GM18505 (cell line): ENCODE measurements around the gene NF1.

ENCODE experiments used
- ATAC-seq: cut with Tn5 transposase; IDR thresholded peaks from one replicate; pipeline ENCODE4 v1.9.1; 2021; ENCODE audit not compliant: unreplicated experiment
- POLR2A ChIP-seq: IDR thresholded peaks from 4 replicates; pipeline ENCODE4 v1.6.1; 2011; ENCODE audit warnings: borderline replicate concordance; ENCODE audit not compliant: insufficient read depth, insufficient read length; ENCODE audit errors: extremely low read depth

Gene NF1

DNA sequence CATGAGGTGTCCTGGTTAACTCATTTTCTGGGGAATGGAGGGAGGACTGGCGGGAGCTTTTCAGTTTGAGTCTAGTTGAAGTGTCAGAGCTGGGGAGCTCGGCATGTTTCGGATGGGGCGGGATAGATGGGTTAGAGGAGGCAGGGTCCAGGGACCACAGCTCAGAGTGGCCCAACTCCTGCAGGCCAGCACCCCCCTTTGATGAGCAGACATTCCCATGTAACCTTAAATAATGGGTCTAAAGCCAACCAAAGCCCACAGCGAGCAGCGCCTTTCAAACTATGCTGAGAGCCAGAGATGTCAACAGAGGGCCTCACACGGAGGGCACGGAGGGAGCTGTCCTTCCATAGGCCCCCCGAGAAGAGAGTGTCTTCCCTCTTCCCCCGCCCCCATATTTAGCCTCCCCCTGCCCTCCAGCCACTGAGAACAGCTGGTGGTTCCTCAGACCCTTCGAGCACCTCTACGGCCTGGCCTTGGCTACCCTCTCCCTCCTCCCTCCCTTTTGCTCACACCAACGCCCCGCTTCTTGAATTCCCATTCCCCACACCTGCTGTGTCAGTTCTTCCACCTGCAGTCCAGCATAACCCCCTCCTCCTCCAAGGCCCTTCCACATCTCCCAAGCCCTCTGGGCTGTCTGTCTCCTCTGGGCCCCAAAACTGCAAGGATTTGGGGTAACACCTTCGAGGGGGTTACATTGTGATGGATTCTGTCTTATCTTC, 318.5 kb downstream of the NF1 start:
- TF ChIP-seq POLR2A = no peak
- ATAC-seq = no peak

DNA sequence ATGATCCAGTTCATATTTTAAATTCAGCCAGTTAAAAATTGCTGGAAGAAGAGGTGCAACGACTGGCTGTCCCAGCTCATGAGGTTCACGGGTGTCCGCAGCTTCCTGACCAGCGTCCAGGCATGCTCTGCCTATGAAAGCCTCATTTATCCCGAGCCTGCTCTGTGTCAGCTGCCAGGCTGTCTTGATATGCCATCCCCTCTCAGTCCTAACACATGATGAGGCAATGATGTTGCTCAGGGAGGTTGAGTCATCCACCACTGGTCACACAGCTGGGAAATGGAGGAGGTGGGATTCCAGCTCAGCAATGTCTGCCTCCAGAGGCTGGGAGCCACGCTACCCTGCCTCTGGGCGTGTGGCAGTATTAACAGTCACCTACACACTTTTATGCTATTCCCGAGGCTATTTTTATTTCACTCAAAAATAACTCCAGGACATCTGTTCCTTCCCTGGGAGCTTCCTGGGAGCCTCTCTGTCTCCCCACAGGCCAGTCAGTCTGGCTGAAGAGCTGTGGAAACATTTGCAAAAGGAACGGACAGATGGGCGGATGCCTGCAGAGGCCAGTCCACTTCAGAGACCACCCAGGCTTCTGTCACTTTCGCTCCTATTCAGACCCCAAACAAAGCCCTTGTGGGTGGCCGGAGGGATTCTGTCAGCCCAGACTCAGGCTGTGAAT, 319.2 kb downstream of the NF1 start:
- no peak for TF ChIP-seq POLR2A
- ATAC-seq = no peak

DNA sequence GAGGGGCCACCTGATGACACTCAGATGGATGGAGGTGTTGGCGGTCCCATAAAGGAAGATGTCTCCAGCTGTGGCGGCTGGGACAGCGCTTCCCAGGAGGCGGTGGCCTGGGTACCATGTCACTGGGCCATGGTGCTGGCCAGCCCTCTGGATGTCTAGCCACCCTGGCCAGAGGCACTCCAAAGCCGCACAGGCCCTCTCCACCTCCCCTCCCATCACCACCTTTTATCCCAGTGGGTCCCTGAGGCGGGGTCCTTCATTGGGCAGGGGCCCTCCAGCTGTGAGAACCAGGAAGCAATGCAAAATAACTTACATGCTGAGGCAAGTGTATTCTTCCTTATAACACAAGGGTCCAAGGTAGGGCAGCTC, 319.8 kb downstream of the NF1 start:
- no peak for ATAC-seq
- no peak for TF ChIP-seq POLR2A

DNA sequence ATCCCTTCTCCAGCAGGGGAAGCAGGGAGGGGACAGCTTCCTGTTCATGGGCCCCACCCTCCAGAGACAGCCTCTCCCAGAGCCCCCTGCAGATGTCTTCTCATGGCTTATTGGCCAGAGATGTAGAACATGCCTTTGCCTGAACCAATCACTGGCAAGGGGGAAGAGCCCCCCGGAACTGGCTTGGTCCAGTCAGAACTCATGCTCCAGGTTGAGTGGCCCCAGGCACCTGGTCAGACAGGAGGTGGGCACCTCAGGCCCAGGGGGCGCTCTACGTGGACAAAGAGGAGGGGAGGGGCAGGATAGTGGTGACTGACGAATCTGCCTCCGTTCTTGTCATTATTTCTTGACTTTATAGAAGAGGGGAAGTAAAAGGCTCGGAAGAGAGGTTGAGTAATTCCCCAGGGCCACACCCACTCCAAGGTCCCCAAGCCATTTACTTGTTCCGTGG, 320.3 kb downstream of the NF1 start:
- no peak for ATAC-seq
- TF ChIP-seq POLR2A = no peak

DNA sequence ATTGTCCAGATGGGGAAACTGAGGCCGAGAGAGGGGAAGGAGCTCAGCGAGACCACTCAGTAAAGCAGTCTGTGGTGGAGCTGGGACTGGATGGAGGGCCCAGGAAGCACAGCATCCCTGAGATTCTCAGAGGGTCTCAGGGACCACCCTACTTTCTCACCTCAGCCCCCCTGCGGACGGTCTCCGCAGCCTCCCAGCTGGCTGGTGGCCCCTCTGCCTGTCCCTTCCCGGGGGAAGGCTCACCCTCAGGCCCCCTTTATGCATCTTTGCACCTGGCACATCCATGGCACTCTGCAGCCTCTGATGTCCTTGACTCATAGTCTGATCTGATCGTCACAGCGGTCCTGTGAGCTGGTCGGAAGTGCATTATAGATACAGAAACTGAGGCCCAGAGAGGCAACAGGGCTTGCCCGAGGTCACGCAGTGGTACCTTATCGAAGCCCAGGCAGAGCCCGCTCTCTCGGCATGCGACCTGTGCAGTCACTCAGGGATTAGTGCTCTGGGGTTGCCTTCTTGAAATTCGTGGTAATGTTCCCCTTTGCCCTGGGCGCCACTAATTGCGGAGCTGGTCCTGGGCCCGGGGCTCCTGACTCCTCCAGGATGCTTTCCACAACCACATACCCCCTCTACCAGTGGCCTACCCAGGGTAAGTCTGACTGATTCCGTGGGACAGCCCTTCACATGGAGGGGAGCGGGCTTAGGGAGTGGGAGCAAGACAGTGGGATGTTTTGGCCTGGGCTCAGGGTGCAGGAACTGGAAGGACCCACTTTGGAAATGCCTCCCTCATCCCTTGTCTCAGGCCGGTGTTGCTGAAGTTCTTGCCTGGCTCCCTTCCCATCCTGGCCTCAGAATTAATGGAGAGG, 321.1 kb downstream of the NF1 start:
- no peak for TF ChIP-seq POLR2A
- no peak for ATAC-seq

DNA sequence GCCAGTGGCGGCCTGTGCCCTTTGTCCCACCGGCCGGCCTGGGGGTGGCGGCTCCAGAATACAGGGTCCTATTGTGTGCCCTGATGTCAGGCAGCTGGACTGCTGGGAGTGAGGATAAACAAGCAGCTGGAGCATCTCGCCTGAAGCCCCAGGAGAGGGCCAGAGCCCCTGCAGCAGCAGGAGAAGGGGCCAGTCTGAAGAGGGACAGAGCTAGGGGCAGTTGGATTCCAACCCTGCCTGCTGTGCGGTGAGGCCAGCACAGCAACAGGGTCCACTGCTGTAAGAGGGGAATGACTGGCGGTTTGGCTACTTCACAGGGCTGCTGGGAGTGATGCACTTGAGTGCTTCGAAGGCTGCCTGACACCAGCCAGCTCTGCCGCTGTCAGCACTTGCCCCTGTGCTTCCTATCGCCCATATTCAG, 321.7 kb downstream of the NF1 start:
- TF ChIP-seq POLR2A = no peak
- no peak for ATAC-seq

DNA sequence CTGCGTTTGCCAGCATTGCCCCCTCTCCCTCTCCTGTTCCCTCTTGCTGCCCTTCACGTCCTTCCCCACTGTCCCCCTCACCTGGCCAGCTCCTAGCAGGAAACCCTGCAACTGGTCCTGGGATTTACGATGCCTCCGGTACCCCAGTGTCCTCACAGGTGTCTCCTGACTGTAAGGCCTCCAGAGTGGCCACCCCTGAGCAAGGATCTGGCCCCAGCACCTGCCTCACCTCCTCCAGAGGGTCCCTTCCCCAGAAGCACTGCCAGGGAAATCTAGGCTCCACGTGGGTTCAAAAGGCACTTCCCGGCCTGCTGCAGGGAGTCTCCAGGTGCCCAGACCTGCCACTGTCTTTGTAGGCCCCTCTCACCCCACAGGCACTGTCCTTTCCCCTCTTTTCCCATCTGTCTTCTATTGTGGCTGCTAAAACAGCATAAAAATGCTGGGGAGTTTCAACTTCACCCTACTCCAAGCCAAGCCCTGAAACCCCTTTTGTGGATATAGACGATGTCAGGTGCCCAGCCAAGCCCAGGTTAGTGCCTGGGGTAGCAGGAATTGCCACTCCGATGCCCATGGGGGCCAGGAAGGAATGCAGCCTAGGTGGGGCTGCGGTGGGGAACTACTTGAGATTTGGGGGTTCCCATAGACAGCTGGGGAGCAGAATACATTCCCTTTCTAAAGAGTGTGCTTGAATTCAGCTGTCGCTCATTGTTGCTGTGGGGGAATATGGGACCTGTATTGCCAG, 322.4 kb downstream of the NF1 start:
- TF ChIP-seq POLR2A = no peak
- ATAC-seq = no peak

DNA sequence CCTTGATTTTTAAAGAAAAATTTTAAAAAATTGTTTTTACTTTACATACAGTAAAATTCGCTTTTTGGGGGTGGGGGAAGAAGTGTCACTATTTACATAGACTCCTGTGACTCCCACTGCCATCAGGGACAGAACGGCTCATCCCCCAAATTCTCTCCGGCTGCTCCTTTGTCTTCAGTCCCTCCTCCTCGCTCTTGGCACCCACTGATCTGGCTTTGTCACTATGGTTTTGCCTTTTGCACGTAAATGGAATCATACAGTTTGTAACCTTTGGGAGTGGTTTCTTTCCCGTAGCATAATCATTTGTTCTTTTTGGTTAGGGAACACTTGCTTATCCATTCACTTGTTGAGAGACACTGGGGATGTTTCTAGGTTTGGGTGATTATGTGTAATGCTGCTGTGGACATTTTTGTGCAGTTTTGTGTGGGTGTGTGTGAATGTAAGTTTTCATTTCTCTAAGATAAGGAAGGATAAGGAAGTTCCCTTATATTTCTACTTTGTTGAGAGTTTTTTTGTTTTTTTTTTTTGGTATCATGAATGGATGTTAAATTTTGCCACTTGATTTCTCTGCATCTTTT, 324.1 kb downstream of the NF1 start:
- TF ChIP-seq POLR2A = no peak
- ATAC-seq = no peak

DNA sequence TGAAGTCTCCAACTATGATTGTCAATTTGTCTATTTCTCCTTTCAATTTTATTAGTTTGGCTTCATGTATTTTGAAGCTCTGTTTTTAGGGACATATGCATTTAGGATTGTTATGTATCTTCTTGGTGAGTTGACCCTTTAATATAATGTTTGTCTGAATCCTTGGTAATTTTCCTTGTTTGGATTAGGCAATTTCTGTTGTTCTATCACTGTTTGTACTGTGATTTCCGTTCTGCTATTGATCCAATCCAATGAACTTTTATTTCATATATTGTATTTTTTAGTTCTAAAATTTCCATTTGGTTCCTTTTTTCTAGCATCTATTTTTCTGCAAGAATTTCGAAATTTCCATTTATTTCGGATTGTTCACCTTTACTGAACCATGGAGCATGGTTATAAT, 327.7 kb downstream of the NF1 start:
- no peak for ATAC-seq
- TF ChIP-seq POLR2A = no peak

DNA sequence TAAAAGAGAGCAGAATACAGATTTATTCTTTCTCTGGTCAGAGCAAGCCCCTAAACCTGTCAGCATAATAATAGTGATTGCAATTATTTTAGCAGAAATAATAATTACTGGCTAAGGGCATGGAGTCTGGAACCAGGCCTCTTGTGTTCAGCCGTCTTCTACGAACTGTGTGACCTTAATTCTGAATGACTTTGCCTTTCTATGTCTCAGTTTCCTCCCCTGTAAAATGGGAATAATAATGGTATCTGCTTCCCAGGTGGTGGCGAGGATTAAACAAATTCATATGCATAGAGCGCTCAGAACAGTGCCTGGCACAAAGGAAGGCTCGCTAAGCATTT, 330.1 kb downstream of the NF1 start:
- ATAC-seq = no peak
- TF ChIP-seq POLR2A = no peak

DNA sequence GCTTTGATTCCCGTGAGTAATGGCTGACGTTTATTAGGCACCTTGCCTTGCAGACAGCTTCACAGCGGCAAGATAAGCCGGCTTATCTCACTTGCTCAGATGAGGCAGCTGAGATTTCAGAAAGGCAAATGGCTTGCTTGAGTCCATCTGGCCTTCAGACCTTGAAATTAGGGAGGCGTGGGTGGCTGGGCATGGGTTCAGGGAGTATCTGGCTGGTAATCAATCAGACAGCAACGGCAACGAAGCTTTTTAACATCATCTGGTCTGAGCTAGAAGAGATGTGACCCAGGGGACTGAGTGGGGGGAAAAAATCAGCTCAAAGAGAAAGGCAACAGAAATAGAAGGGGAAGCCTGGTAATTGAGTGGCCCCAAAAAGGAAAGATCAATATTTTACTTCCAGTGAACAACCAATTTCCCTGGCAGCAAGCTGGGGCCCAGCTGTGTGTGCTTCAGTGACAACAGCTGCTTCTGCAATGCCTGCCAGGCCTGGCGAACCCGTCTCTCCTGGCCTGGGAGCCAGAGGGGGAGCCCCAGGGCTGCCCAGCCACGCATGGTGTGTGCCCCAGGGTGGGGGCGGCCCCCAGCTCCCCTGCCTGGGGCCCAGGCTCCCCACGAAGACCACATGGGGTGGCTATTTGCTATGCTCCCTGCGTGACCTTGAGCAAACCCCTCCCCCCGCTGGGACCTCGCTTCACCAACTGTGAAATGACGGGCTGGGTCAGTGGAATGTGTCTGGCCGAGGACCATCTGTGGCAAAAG, 330.7 kb downstream of the NF1 start:
- ATAC-seq = no peak
- no peak for TF ChIP-seq POLR2A
